Trophoblast cell (in vitro differentiated cells and primary cell): ENCODE data around the gene AADACL3.
A peak's percentile ranks its signal among the peaks of the same experiment; 100 is the strongest.

Experiments used
- DNase-seq, 2 donors: peaks; one replicate each; pipeline ENCODE4 v3.0.0-alpha.2; 2016
- H2AFZ ChIP-seq: 2 replicates; pipeline ENCODE4 v1.6.1; 2013; ENCODE audit warnings: low read length, moderate library complexity, mild to moderate bottlenecking; ENCODE audit not compliant: insufficient read depth, poor library complexity
- H2AK5ac ChIP-seq: 2 replicates; pipeline ENCODE4 v1.6.1; 2013; ENCODE audit warnings: mild to moderate bottlenecking, low read length
- H2BK120ac ChIP-seq: 2 replicates; pipeline ENCODE4 v1.6.1; 2013; ENCODE audit warnings: low read length, mild to moderate bottlenecking, moderate library complexity; ENCODE audit not compliant: insufficient read depth, poor library complexity
- H2BK12ac ChIP-seq: 2 replicates; pipeline ENCODE4 v1.6.1; 2013; ENCODE audit warnings: mild to moderate bottlenecking, low read length, moderate library complexity
- H2BK5ac ChIP-seq: 2 replicates; pipeline ENCODE4 v1.6.1; 2013; ENCODE audit warnings: low read length, low read depth, moderate library complexity, mild to moderate bottlenecking; ENCODE audit not compliant: poor library complexity
- H3K14ac ChIP-seq: 2 replicates; pipeline ENCODE4 v1.6.1; 2013; ENCODE audit warnings: mild to moderate bottlenecking, low read length
- H3K18ac ChIP-seq: 2 replicates; pipeline ENCODE4 v1.6.1; 2013; ENCODE audit warnings: mild to moderate bottlenecking, low read length
- H3K23ac ChIP-seq: 2 replicates; pipeline ENCODE4 v1.6.1; 2013; ENCODE audit warnings: low read length
- H3K27ac ChIP-seq: 2 replicates; pipeline ENCODE4 v1.5.1; 2013; ENCODE audit warnings: low read depth, mild to moderate bottlenecking, inconsistent platforms, low read length, moderate library complexity
- H3K27me3 ChIP-seq: 2 replicates; pipeline ENCODE4 v1.6.1; 2013; ENCODE audit warnings: inconsistent platforms, mild to moderate bottlenecking, low read length, moderate library complexity; ENCODE audit not compliant: insufficient read depth
- H3K36me3 ChIP-seq, 2 experiments: 1 replicate in 1 of 2; 2 replicates in 1 of 2; pipeline ENCODE4 v1.6.1; 2013; ENCODE audit warnings: low read length in 2 of 2, mild to moderate bottlenecking in 2 of 2, moderate library complexity in 1 of 2; ENCODE audit not compliant: insufficient read depth in 2 of 2, control insufficient read depth in 1 of 2
- H3K4ac ChIP-seq: 2 replicates; pipeline ENCODE4 v1.6.1; 2013; ENCODE audit warnings: low read depth, mild to moderate bottlenecking, low read length, moderate library complexity
- H3K4me1 ChIP-seq, 2 experiments: 1 replicate in 1 of 2; 2 replicates in 1 of 2; pipeline ENCODE4 v1.6.1; 2013; ENCODE audit warnings: low read length in 2 of 2, mild to moderate bottlenecking in 2 of 2, moderate library complexity in 1 of 2; ENCODE audit not compliant: insufficient read depth in 2 of 2, control insufficient read depth in 1 of 2
- H3K4me2 ChIP-seq: 2 replicates; pipeline ENCODE4 v1.6.1; 2013; ENCODE audit warnings: inconsistent platforms, mild to moderate bottlenecking, low read length, moderate library complexity
- H3K4me3 ChIP-seq: 2 replicates; pipeline ENCODE4 v1.5.1; 2013; ENCODE audit warnings: mild to moderate bottlenecking, low read depth, low read length, inconsistent platforms
- H3K79me1 ChIP-seq: one replicate; pipeline ENCODE4 v1.6.1; 2013; ENCODE audit warnings: low read length
- H3K79me2 ChIP-seq: 2 replicates; pipeline ENCODE4 v1.6.1; 2013; ENCODE audit warnings: low read length, mild to moderate bottlenecking; ENCODE audit not compliant: control insufficient read depth, insufficient read depth, poor library complexity
- H3K9ac ChIP-seq: 2 replicates; pipeline ENCODE4 v1.6.1; 2013; ENCODE audit warnings: mild to moderate bottlenecking, low read length
- H3K9me3 ChIP-seq: 2 replicates; pipeline ENCODE4 v1.6.1; 2013; ENCODE audit warnings: low read depth, mild to moderate bottlenecking, control low read depth, inconsistent platforms, low read length; ENCODE audit not compliant: insufficient read depth
- H4K12ac ChIP-seq: 2 replicates; pipeline ENCODE4 v1.6.1; 2013; ENCODE audit warnings: low read depth, mild to moderate bottlenecking, low read length, moderate library complexity
- H4K8ac ChIP-seq: 2 replicates; pipeline ENCODE4 v1.6.1; 2013; ENCODE audit warnings: low read depth, mild to moderate bottlenecking, low read length, moderate library complexity
- H4K91ac ChIP-seq: one replicate; pipeline ENCODE4 v1.6.1; 2013; ENCODE audit warnings: low read depth, mild to moderate bottlenecking, low read length, moderate library complexity
- WGBS: extraction: QIAGEN DNeasy Blood & Tissue Kit; methylation state at CpG from one replicate; pipeline ENCODE4 v1.1.7; 2013; ENCODE audit warnings: missing lambda C conversion rate; ENCODE audit not compliant: insufficient read length, insufficient coverage; ENCODE audit errors: extremely low coverage; 5-methylcytosine and 5-hydroxymethylcytosine counted together

AADACL3 gene

DNA sequence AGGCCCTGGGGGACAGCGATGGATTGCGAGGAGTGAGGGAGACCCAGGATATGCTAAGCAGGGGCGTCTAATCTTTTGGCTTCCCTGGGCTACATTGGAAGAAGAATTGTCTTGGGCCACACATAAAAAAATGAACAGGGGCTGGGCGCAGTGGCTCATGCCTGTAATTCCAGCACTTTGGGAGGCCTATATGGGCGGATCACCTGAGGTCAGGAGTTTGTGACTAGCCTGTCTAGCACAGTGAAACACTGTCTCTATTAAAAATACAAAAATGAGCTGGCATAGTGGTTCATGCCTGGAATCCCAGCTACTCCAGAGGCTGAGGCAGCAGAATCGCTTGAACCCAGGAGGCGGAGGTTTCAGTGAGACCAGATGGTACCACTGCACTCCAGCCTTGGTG lies 46.9 kb downstream of the AADACL3 start:
- no peak overlapping the region for H4K12ac ChIP-seq
- no peak overlapping the region for H3K18ac ChIP-seq
- no peak overlapping the region for H4K91ac ChIP-seq
- H2BK120ac ChIP-seq = no peak overlapping the region
- no peak overlapping the region for H3K4ac ChIP-seq
- no peak overlapping the region for H2AFZ ChIP-seq
- no peak overlapping the region for H2BK5ac ChIP-seq
- no peak overlapping the region for H4K8ac ChIP-seq
- H2BK12ac ChIP-seq = no peak overlapping the region
- no peak overlapping the region for H3K14ac ChIP-seq
- H3K36me3 ChIP-seq = no peaks in the 10 kb centered on the region
- no peak overlapping the region for H3K27ac ChIP-seq
- no peak overlapping the region for H3K9ac ChIP-seq
- H3K23ac ChIP-seq = no peak overlapping the region
- no peaks in the 10 kb centered on the region for H3K9me3 ChIP-seq
- DNase-seq = peak; percentile 78 to 86
- no CpG with 5 or more reads among the region's 7 CpGs for WGBS
- no peak overlapping the region for H3K4me2 ChIP-seq
- H2AK5ac ChIP-seq = no peak overlapping the region
- peaks cover 0 to 2% of the 10 kb centered on the region in 2 experiments for H3K4me1 ChIP-seq
- no peak overlapping the region for H3K4me3 ChIP-seq
- no peaks in the 10 kb centered on the region for H3K79me1 ChIP-seq
- H3K27me3 ChIP-seq = no peaks in the 10 kb centered on the region
- no peaks in the 10 kb centered on the region for H3K79me2 ChIP-seq

DNA sequence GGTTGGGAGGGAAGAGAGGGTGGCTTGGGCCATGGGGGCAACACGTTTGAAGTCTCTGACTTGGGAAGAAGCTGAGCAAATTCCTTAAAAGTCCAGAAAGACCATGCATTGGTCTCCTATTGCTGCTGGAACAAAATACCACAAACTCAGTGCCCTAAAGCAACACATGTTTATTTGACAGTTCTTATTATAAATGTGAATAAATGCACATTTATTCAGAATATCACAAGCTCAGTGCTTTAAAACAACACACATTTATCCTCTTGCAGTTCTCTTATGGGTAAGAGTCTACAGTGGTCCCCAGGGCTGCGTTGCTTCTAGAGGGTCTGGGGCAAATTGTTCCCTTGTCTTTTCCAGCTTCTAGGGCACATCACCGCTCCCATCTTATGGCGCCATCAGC lies 47.6 kb downstream of the AADACL3 start:
- no peak overlapping the region for H2BK5ac ChIP-seq
- H4K8ac ChIP-seq = no peak overlapping the region
- H3K23ac ChIP-seq = no peak overlapping the region
- H3K4me2 ChIP-seq = no peak overlapping the region
- no peak overlapping the region for H3K18ac ChIP-seq
- H3K9me3 ChIP-seq = no peaks in the 10 kb centered on the region
- H4K12ac ChIP-seq = no peak overlapping the region
- H3K79me1 ChIP-seq = no peaks in the 10 kb centered on the region
- no peak overlapping the region for H3K14ac ChIP-seq
- no peak overlapping the region for H2BK120ac ChIP-seq
- no peak overlapping the region for H4K91ac ChIP-seq
- H3K27me3 ChIP-seq = no peaks in the 10 kb centered on the region
- no peaks in the 10 kb centered on the region for H3K36me3 ChIP-seq
- no CpG with 5 or more reads among the region's 4 CpGs for WGBS
- H2BK12ac ChIP-seq = no peak overlapping the region
- no peak overlapping the region for H3K4me3 ChIP-seq
- no peak overlapping the region for H3K9ac ChIP-seq
- no peak overlapping the region for H3K27ac ChIP-seq
- H2AFZ ChIP-seq = no peak overlapping the region
- H2AK5ac ChIP-seq = no peak overlapping the region
- no peaks in the 10 kb centered on the region for H3K79me2 ChIP-seq
- no peak overlapping the region for H3K4ac ChIP-seq
- H3K4me1 ChIP-seq = no peaks in the 10 kb centered on the region
- no peak for DNase-seq

DNA sequence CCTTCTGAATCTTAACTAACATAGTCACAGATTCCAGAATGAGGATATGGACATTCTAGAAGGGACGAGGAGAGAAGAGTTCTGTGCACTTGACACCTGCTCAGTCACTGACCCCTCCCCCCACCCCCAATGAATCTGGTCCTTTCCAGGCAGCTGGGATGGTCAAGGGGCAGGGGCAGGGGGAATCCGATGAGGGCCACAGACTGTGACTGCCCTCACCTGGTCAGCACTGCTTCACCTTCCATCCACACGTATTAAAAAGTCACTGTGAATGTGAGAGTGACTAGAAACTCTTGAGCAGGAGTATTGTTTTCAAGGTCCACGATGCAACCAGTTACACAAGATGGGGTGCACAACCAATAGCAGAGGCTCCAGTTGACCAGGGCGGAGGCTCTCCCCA lies 48.1 kb downstream of the AADACL3 start:
- Histone ChIP-seq H3K18ac (no peak overlapping the region), H3K79me1 (no peaks in the 10 kb centered on the region), H2BK120ac (no peak overlapping the region), H3K79me2 (no peaks in the 10 kb centered on the region), H3K14ac (no peak overlapping the region), H4K8ac (no peak overlapping the region), H2AFZ (no peak overlapping the region), H2BK5ac (no peak overlapping the region), H3K4ac (no peak overlapping the region), H4K91ac (no peak overlapping the region), H3K4me2 (no peak overlapping the region), H3K27me3 (no peaks in the 10 kb centered on the region), H4K12ac (no peak overlapping the region), H3K4me3 (no peak overlapping the region), H3K23ac (no peak overlapping the region), H3K36me3 (no peaks in the 10 kb centered on the region), H3K9me3 (no peaks in the 10 kb centered on the region), H3K9ac (no peak overlapping the region), H3K4me1 (no peaks in the 10 kb centered on the region), H2AK5ac (no peak overlapping the region), H2BK12ac (no peak overlapping the region), H3K27ac (no peak overlapping the region)
- no peak for DNase-seq
- WGBS = no CpG with 5 or more reads among the region's 5 CpGs

DNA sequence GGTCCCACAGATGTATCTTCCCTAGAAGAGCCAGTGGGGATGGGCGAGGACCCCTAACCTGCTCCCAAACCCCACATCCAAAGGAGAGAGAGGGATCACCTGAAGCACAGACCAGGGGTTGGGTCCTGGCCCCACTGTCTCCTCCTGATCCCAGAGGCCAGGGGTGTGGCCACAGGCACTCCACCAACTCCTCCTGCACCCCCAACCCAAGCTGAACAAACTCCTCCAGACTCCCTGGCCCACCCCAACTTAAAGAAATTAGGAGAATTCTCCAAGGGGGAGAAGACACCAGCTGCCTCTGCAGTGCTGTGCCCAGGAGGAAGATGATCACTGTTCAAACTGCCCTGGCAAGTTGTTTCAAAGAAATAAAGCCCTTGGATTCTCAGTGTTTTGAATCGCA lies 53.1 kb downstream of the AADACL3 start:
- Histone ChIP-seq H3K9me3 (peaks cover 3% of the 10 kb centered on the region), H3K4me1 (no peaks in the 10 kb centered on the region), H2AK5ac (no peak overlapping the region), H3K36me3 (no peaks in the 10 kb centered on the region), H3K18ac (no peak overlapping the region), H4K91ac (no peak overlapping the region), H4K12ac (no peak overlapping the region), H3K14ac (no peak overlapping the region), H2BK12ac (no peak overlapping the region), H3K4me3 (no peak overlapping the region), H3K4ac (no peak overlapping the region), H2BK5ac (no peak overlapping the region), H2AFZ (no peak overlapping the region), H4K8ac (no peak overlapping the region), H3K79me1 (no peaks in the 10 kb centered on the region), H3K9ac (no peak overlapping the region), H3K27me3 (no peaks in the 10 kb centered on the region), H3K23ac (no peak overlapping the region), H3K79me2 (no peaks in the 10 kb centered on the region), H3K4me2 (no peak overlapping the region), H3K27ac (no peak overlapping the region), H2BK120ac (no peak overlapping the region)
- no CpG with 5 or more reads among the region's 2 CpGs for WGBS
- no peak for DNase-seq
